ENCODE measurements around the gene ORC2. TPM values are rescaled to one million over a fixed set of nuclear protein-coding genes. Genes with fewer than 3 reads are reported as not detected.

Gene ORC2
- polyA plus RNA-seq, 1 of the 3 experiments (the other 2 are of a cell fraction): 3.9 TPM

- Histone ChIP-seq H3K9me2 (no peaks in the 10 kb centered on the region), H3K27me3 (ENCODE audit: insufficient read depth) (no peaks in the 10 kb centered on the region), H3K9me3 (no peaks in the 10 kb centered on the region), H3F3A (replicated peaks; ENCODE audit: insufficient read depth) (peaks cover 20% of the 10 kb centered on the region), H3K4me1 (ENCODE audit: control insufficient read depth in 1 of 2, insufficient read depth in 2 of 2, low read depth in 1 of 2, low read length in 1 of 2) (peaks cover 20 to 22% of the 10 kb centered on the region in 2 experiments; a peak in 3 of 4 replicates), H3K4me2 (peak overlapping the region; percentile 73; the same call in 1 of the 2 replicates), H3K4me3 (ENCODE audit: low read depth in 2 of 2, low read length in 1 of 2) (0 out of 4 replicates have a peak overlapping the region, but pooled peaks of 1 of the 2 experiments have one; percentile 96), H3K79me2 (ENCODE audit: insufficient read depth) (peaks cover 89% of the 10 kb centered on the region), H3K9ac (no peak overlapping the region; the same call in 1 of the 2 replicates), H3K27ac (ENCODE audit: low read depth in 2 of 2, low read length in 1 of 2) (no peak overlapping the region; a peak in 1 of 4 replicates), H3K36me3 (replicated peaks in 1 of 2; ENCODE audit: control insufficient read depth in 1 of 2, insufficient read depth in 2 of 2, low read length in 1 of 2) (peaks cover 50 to 72% of the 10 kb centered on the region in 2 experiments), H4K20me1 (ENCODE audit: insufficient read depth) (peaks cover 79% of the 10 kb centered on the region), H2AFZ (ENCODE audit: low read depth) (no peak overlapping the region)
- no peak for TF ChIP-seq MAX (IDR thresholded peaks at IDR 0.05; ENCODE audit: low read depth)
- TF ChIP-seq EZH2phosphoT487 (IDR thresholded peaks at IDR 0.05; ENCODE audit: borderline replicate concordance, low read depth): no peak
- no peak for TF ChIP-seq YY1 (IDR thresholded peaks at IDR 0.05; ENCODE audit: low read depth)
- no peak for TF ChIP-seq REST (IDR thresholded peaks at IDR 0.05; ENCODE audit: low read depth, low read length)
- TF ChIP-seq PBX3 (IDR thresholded peaks at IDR 0.05): no peak
- WGBS (ENCODE audit: low lambda C conversion rate): 85% methylated on average over 12 of the region's 12 CpGs
- POLR2A ChIA-PET: no interaction called here
- no peak for DNase-seq
- CTCF ChIA-PET: interaction anchor here (1.7 kb wide), 1 partner anchor 10 kb away, joined by 4 read pairs; no protein-coding TSS in a partner anchor
Observed at GRCh38 chr2:200860092-200860795, 103.2 kb downstream of the ORC2 start.

Small RNA genes lying within 50 kb of the gene (small RNA-seq; reads per million reads assigned to genes)
- gene RF00019 (0 reads per million in 7 experiments), gene RNU6-312P (0 to 0.13 (median 0) reads per million in 7 experiments), gene RNU6-762P (0 reads per million in 7 experiments)

Other genes starting within 250 kb of the ORC2 start
- gene BZW1, start 151.8 kb downstream of the ORC2 start, polyA plus RNA-seq (2012; rRNA removed): 131 and 163 TPM in 2 replicates
- 31.1 and 40.1 TPM in 2 replicates for gene CLK1, start 99.0 kb downstream of the ORC2 start, polyA plus RNA-seq (2012; rRNA removed)
- 44.9 and 56.5 TPM in 2 replicates for gene PPIL3, start 74.6 kb downstream of the ORC2 start, polyA plus RNA-seq (2012; rRNA removed)
- gene NIF3L1, start 74.3 kb downstream of the ORC2 start, polyA plus RNA-seq (2012; rRNA removed): 52.4 and 77.6 TPM in 2 replicates
- gene HYCC2, start 108.0 kb upstream of the ORC2 start, polyA plus RNA-seq (2012; rRNA removed): 1.2 and 1.8 TPM in 2 replicates
- gene NDUFB3, start 108.3 kb upstream of the ORC2 start, polyA plus RNA-seq (2012; rRNA removed): 55.9 and 73.7 TPM in 2 replicates
- gene CFLAR, start 152.5 kb upstream of the ORC2 start, polyA plus RNA-seq (2012; rRNA removed): 23.7 and 32.6 TPM in 2 replicates
- gene CASP10, start 219.5 kb upstream of the ORC2 start, polyA plus RNA-seq (2012; rRNA removed): 0.12 and 0.31 TPM in 2 replicates

Data from SK-N-SH (cell line).